ENCODE results near the gene MON2.

GRCh38 chr12:62578726-62579125 is 112.1 kb downstream of the MON2 start:
- TF ChIP-seq, protein P1, sequence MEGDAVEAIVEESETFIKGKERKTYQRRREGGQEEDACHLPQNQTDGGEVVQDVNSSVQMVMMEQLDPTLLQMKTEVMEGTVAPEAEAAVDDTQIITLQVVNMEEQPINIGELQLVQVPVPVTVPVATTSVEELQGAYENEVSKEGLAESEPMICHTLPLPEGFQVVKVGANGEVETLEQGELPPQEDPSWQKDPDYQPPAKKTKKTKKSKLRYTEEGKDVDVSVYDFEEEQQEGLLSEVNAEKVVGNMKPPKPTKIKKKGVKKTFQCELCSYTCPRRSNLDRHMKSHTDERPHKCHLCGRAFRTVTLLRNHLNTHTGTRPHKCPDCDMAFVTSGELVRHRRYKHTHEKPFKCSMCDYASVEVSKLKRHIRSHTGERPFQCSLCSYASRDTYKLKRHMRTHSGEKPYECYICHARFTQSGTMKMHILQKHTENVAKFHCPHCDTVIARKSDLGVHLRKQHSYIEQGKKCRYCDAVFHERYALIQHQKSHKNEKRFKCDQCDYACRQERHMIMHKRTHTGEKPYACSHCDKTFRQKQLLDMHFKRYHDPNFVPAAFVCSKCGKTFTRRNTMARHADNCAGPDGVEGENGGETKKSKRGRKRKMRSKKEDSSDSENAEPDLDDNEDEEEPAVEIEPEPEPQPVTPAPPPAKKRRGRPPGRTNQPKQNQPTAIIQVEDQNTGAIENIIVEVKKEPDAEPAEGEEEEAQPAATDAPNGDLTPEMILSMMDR (IDR thresholded peaks at IDR 0.05): no peak
- TF ChIP-seq ZFX (IDR thresholded peaks at IDR 0.05; ENCODE audit: borderline replicate concordance): no peak
